Ectodermal cell (in vitro differentiated cells): Measurements from ENCODE around the gene KMO.

Experiments
- H3K27ac ChIP-seq: 2 replicates; pipeline ENCODE4 v1.7.0; 2013; ENCODE audit warnings: mild to moderate bottlenecking, low read depth, low read length; ENCODE audit not compliant: insufficient read depth, poor library complexity, severe bottlenecking
- H3K27me3 ChIP-seq: 2 replicates; pipeline ENCODE4 v1.7.0; 2013; ENCODE audit warnings: mild to moderate bottlenecking, low read length; ENCODE audit not compliant: insufficient read depth, control insufficient read depth, poor library complexity, severe bottlenecking
- H3K36me3 ChIP-seq: one replicate; pipeline ENCODE4 v1.7.0; 2013; ENCODE audit warnings: low read length; ENCODE audit not compliant: control insufficient read depth, insufficient read depth
- H3K4me1 ChIP-seq: one replicate; pipeline ENCODE4 v1.7.0; 2013; ENCODE audit warnings: low read length; ENCODE audit not compliant: control insufficient read depth, insufficient read depth
- H3K4me3 ChIP-seq: 2 replicates; pipeline ENCODE4 v1.7.0; 2013; ENCODE audit warnings: low read depth, low read length, control low read depth; ENCODE audit not compliant: insufficient read depth
- H3K9me3 ChIP-seq: 2 replicates; pipeline ENCODE4 v1.7.0; 2013; ENCODE audit warnings: mild to moderate bottlenecking, low read length, moderate library complexity; ENCODE audit not compliant: control insufficient read depth
- WGBS, 2 experiments: methylation state at CpG; one replicate each; pipeline ENCODE4 v1.1.7; 2013; ENCODE audit warnings: missing lambda C conversion rate in 2 of 2; 5-methylcytosine and 5-hydroxymethylcytosine counted together

KMO gene

GRCh38 chr1:241591317-241591716 is 59.1 kb downstream of the KMO start:
- no peaks in the 10 kb centered on the region for H3K27me3 ChIP-seq

DNA sequence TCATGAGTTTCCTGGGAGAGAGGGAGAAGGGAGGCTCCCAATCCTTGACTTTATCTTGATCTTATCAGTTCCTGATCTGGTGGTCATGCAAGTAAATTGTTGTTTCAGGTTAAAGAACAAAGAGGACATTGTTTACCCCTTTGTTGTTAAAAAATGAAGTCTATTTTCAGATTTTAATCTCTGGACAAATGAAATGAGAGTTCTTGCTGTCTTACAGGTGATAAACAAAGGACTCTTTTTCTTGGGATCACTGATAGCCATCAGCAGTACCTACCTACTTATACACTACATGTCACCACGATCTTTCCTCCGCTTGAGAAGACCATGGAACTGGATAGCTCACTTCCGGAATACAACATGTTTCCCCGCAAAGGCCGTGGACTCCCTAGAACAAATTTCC is 59.6 kb downstream of the KMO start:
- Histone ChIP-seq H3K9me3 (no peaks in the 10 kb centered on the region), H3K36me3 (peaks cover 5% of the 10 kb centered on the region), H3K4me3 (no peak overlapping the region), H3K27me3 (no peaks in the 10 kb centered on the region), H3K4me1 (no peaks in the 10 kb centered on the region), H3K27ac (no peak overlapping the region)
- 86 to 90% methylated on average over 5 of the region's 5 CpGs for WGBS, 2 experiments

More at GRCh38 chr1:241591317-241591716, 59.1 kb downstream of the KMO start:
- H3K36me3 ChIP-seq = peaks cover 5% of the 10 kb centered on the region
- no peaks in the 10 kb centered on the region for H3K4me1 ChIP-seq
- no peaks in the 10 kb centered on the region for H3K9me3 ChIP-seq
- H3K4me3 ChIP-seq = no peak overlapping the region
- no peak overlapping the region for H3K27ac ChIP-seq

GRCh38 chr1:241592273-241592958 is 60.2 kb downstream of the KMO start:
- 94 to 96% methylated on average over 3 of the region's 3 CpGs for WGBS, 2 experiments
- Histone ChIP-seq H3K27me3 (no peaks in the 10 kb centered on the region), H3K27ac (no peak overlapping the region), H3K4me1 (no peaks in the 10 kb centered on the region), H3K9me3 (no peaks in the 10 kb centered on the region), H3K4me3 (no peak overlapping the region), H3K36me3 (peaks cover 5% of the 10 kb centered on the region)

GRCh38 chr1:241593186-241593585 is 61.0 kb downstream of the KMO start:
- 87 to 100% methylated on average over 1 of the region's 1 CpG for WGBS, 2 experiments
- Histone ChIP-seq H3K27me3 (no peaks in the 10 kb centered on the region), H3K36me3 (peaks cover 5% of the 10 kb centered on the region), H3K4me1 (no peaks in the 10 kb centered on the region), H3K9me3 (no peaks in the 10 kb centered on the region), H3K4me3 (no peak overlapping the region), H3K27ac (no peak overlapping the region)

GRCh38 chr1:241596633-241597032 is 64.5 kb downstream of the KMO start:
- Histone ChIP-seq H3K4me1 (no peaks in the 10 kb centered on the region), H3K9me3 (no peaks in the 10 kb centered on the region), H3K27ac (no peak overlapping the region), H3K27me3 (no peaks in the 10 kb centered on the region), H3K36me3 (peaks cover 5% of the 10 kb centered on the region), H3K4me3 (no peak overlapping the region)
- WGBS, 2 experiments = 94 to 95% methylated on average over 6 of the region's 6 CpGs

GRCh38 chr1:241598249-241598648 is 66.1 kb downstream of the KMO start:
- Histone ChIP-seq H3K27me3 (no peaks in the 10 kb centered on the region), H3K4me1 (no peaks in the 10 kb centered on the region), H3K9me3 (no peaks in the 10 kb centered on the region), H3K27ac (no peak overlapping the region), H3K36me3 (peaks cover 5% of the 10 kb centered on the region), H3K4me3 (no peak overlapping the region)
- WGBS, 2 experiments = 96 to 97% methylated on average over 2 of the region's 3 CpGs

GRCh38 chr1:241600496-241600901 is 68.3 kb downstream of the KMO start:
- WGBS, 2 experiments = 93 to 95% methylated on average over 2 of the region's 2 CpGs

DNA sequence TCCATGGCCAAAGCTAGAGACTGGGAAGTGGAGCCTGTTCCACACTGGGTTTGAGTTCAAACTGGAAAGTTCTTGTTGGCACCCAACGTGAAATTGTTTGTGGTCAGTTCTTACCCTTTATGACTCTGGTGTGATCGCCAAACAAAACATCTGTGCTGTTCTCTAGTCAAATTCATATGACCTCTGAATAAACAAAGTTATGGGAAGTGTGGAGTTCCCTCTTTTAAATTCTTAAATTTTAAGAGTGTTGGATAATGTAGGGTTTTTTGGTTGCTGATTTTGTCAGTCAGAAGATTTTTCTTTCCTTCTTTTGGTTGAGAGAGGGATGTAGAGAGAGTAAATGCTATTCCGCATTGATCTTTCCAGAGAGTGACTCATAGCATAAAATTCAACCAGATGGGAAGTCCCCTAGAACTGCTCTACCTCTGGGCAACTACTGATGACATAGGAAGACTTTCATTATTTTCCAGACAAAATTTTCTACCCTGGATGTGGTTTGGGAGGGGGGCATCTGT is 71.6 kb downstream of the KMO start:
- H3K4me1 ChIP-seq = no peaks in the 10 kb centered on the region
- H3K9me3 ChIP-seq = no peaks in the 10 kb centered on the region
- H3K27ac ChIP-seq = no peak overlapping the region
- WGBS, 2 experiments = 93 to 95% methylated on average over 2 to 3 of the region's 3 CpGs
- H3K36me3 ChIP-seq = no peaks in the 10 kb centered on the region
- no peaks in the 10 kb centered on the region for H3K27me3 ChIP-seq
- no peak overlapping the region for H3K4me3 ChIP-seq

More at GRCh38 chr1:241600496-241600901, 68.3 kb downstream of the KMO start:
- Histone ChIP-seq H3K36me3 (no peaks in the 10 kb centered on the region), H3K27ac (no peak overlapping the region), H3K27me3 (no peaks in the 10 kb centered on the region), H3K9me3 (no peaks in the 10 kb centered on the region), H3K4me3 (no peak overlapping the region), H3K4me1 (no peaks in the 10 kb centered on the region)

GRCh38 chr1:241605146-241605805 is 73.1 kb downstream of the KMO start:
- Histone ChIP-seq H3K4me3 (no peak overlapping the region), H3K27ac (no peak overlapping the region), H3K4me1 (no peaks in the 10 kb centered on the region), H3K36me3 (no peaks in the 10 kb centered on the region), H3K9me3 (no peaks in the 10 kb centered on the region), H3K27me3 (no peaks in the 10 kb centered on the region)
- WGBS, 2 experiments = 82 to 87% methylated on average over 9 of the region's 9 CpGs

- H3K4me1 ChIP-seq = no peaks in the 10 kb centered on the region
- no peaks in the 10 kb centered on the region for H3K27me3 ChIP-seq
- no peak overlapping the region for H3K4me3 ChIP-seq
- no peaks in the 10 kb centered on the region for H3K36me3 ChIP-seq
- H3K9me3 ChIP-seq = no peaks in the 10 kb centered on the region
- no peak overlapping the region for H3K27ac ChIP-seq
- WGBS, 2 experiments = 89 to 97% methylated on average over 5 of the region's 5 CpGs
These were observed 74.4 kb downstream of the KMO start for GRCh38 chr1:241606544-241606943.
